ENCODE results near the gene NACAD.
"Not testable (repeated sequence)": the region's sequence is repeated elsewhere in the genome, so short reads cannot be mapped to it uniquely, and the experiment has no call there.

NACAD gene

DNA sequence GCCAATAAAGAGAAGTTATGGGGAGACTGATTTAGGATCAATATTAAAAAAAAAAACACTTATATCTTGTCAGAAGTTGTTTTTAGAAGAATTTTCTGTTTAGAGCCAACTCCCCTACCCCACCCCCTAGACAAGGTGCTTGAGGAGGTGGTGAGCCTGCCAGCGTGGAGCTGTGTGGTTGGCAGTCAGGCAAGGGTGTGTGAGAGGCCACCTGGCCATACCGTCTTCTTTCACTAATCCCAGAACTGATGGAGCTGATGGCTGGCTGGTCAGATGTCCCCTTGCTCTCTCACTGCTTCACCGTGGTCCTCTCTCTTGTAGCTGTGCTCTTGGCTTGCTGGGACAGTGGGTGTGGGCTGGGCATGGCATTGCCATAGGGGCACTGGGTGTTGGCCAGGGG is 34.3 kb downstream of the NACAD start:
- DNase-seq (ENCODE audit: low read depth): no peak

DNA sequence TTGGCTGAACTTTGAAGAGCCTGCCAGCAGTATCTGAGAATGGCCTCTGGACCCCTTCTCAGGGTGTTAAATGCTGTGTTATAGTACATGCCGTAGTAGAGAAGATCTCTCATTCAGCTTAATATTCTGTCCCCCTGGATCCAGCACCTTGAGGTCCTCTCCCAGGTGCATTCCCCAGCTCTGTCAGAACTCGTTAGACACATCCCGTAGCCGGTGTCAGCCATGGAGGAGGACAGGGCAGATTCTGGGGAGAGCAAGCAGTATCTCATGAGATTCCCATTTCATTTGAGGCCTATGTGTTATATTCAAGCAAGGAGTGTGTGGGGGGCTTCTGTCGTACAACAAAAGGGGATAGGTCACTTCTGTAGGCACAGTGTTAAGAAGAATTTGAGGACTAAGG is 34.8 kb downstream of the NACAD start:
- no peak for DNase-seq (ENCODE audit: low read depth)

- DNase-seq (ENCODE audit: low read depth): no peak
Measured at GRCh38 chr7:45053401-45053800, 35.4 kb downstream of the NACAD start.

- no peak for DNase-seq (ENCODE audit: low read depth)
Measured at GRCh38 chr7:45052011-45052410, 36.8 kb downstream of the NACAD start.

DNA sequence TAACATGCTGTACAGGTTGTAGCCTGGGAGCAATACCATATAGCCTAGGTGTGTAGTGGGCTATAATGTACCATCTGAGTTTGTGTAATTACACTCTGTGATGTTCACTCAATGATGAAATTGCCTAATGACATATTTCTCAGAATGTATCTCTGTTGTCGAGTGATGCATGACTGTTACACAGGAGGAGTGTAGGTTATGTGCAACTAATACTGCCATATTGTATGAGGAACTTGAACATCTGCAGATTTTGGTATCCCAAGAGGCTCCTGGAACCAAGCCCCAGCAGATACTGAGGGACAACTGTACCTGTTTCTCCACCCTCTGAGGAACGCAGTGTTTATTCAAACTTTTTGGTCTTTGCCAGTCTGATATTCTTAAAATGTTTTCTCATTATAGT is 38.6 kb downstream of the NACAD start:
- DNase-seq (ENCODE audit: low read depth): no peak

- no peak for DNase-seq (ENCODE audit: low read depth)
Measured at GRCh38 chr7:45048748-45049147, 40.0 kb downstream of the NACAD start.

GRCh38 chr7:45044338-45044737 is 44.4 kb downstream of the NACAD start:
- DNase-seq (ENCODE audit: low read depth): no peak

DNA sequence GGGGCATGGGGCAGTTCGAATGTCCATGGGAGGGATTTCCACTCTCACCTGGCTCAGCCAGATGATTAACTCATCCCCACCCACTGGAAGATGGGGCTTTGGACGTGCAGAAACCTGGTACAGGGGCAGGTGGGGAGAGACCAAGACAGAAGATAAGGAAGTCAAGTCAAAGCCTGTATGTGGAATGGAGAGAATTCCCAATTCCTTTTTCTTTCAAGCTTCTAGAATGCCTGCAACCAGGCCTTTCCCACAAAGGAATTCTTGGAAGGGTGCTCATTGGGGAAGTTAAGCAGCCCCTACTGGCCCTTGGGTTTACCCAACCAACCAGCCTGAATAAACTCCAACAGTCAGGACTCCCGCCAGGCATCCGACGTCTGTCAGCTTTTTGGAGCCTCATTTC is 49.7 kb downstream of the NACAD start:
- no peak for DNase-seq (ENCODE audit: low read depth)

DNA sequence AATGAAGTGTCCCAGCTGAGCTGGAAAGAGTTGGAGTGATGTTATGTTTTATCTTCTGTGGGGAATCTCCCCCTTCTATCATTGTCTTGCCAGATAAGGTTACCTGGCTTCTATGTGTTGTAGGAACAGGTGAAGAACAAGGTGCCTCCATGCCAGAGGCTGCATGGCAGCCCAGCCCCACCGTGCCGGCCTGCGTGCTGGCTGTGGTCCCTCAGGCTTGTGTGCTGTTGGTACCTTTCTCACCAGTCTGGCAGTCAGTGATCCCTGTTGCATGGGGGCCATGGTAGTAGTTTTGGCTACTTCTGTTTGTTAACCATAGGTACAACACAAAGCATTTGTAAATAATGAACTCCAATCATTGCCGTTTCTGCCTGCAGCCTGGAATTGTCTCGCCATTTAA is 50.9 kb downstream of the NACAD start:
- DNase-seq (ENCODE audit: low read depth): no peak

DNA sequence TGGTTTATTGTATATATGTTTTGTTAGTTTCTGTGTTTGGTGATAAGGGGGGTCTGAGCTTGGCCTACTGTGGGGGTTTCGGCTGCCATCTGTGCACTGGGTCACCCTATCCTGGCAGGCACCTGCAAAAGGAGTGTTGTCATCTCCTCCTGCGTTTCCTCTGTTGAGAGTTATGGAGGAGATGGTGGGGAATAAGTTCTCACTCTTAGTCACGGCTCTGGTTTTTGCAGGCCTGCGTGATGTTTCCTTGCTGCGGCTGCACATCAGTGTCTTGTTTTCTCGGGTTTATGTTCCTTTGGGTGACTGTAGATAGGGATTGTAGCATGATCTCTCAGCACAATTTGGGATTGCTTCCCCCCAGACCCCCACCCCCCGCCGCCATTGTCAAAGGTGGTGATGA is 52.0 kb downstream of the NACAD start:
- DNase-seq (ENCODE audit: low read depth): no peak

GRCh38 chr7:45036317-45036716 is 52.5 kb downstream of the NACAD start:
- no peak for DNase-seq (ENCODE audit: low read depth)

DNA sequence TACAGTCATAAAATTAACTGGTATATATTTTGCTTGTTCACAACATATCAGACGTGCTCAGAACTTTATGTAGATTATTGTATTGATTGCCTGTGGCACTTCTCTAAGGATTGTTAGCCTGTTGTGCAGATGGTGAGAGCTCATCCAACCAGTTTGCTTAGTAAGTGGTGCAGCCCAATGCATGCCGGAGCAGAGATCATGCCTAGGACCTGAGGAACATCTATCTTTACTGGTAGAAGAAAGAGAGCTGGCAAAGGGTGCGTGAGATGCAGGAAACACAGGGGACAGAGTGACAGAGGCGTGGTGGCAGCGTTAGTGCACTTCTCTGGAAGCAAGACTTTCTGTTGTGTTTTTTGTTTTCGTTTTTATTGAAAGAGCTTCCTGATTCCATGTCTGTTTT is 52.9 kb downstream of the NACAD start:
- DNase-seq (ENCODE audit: low read depth): no peak

GRCh38 chr7:45035371-45035770 is 53.4 kb downstream of the NACAD start:
- no peak for DNase-seq (ENCODE audit: low read depth)

GRCh38 chr7:45034710-45035109 is 54.1 kb downstream of the NACAD start:
- DNase-seq (ENCODE audit: low read depth): not testable (repeated sequence)

GRCh38 chr7:45033931-45034290 is 54.9 kb downstream of the NACAD start:
- no peak for DNase-seq (ENCODE audit: low read depth)

- no peak for DNase-seq (ENCODE audit: low read depth)
Measured at GRCh38 chr7:45033261-45033930, 55.4 kb downstream of the NACAD start.

GRCh38 chr7:45032421-45032820 is 56.3 kb downstream of the NACAD start:
- DNase-seq (ENCODE audit: low read depth): no peak

DNA sequence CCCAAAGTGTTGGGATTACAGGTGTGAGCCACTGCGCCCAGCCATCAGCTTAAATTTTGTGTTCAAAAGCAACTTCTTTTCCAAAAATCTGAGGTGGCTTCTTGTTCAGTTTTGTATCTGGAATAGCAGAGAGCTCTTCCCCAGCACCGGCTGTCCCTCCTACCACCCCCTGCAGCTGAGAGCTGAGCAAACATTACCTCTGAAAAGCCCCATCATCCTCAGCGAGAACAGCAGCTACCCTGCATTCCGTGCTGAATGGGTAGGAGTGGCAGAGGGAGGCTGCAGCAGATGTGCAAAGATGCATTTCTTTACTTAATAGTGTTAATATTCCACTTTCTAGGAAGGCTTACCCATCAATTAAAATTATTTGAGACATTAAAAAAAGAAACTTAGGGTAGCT is 56.9 kb downstream of the NACAD start:
- no peak for DNase-seq (ENCODE audit: low read depth)

Measured in activated T-cell treated with anti-CD3 and anti-CD28 coated beads for 24 hours (primary cell).